K562 (cell line): Measurements from ENCODE around the gene CDKN2AIPNL. TPM values are rescaled to one million over a fixed set of nuclear protein-coding genes. Genes with fewer than 3 reads are reported as not detected.

Experiments
- CREB5 ChIP-seq: fragments of 250-450 bp; sonication (Bioruptor Pico); IDR thresholded peaks from 2 replicates; pipeline ENCODE4 v1.5.0; 2020; ENCODE audit warnings: mild to moderate bottlenecking
- GATAD2B ChIP-seq: fragments of 450-650 bp; IDR thresholded peaks from 2 replicates; pipeline ENCODE4 v1.6.1; 2017; ENCODE audit warnings: mild to moderate bottlenecking, borderline replicate concordance
- GMEB1 ChIP-seq: fragments of 250-450 bp; sonication (Bioruptor Pico); IDR thresholded peaks from 2 replicates; pipeline ENCODE4 v1.4.0; 2020; ENCODE audit warnings: mild to moderate bottlenecking
- GTF3C2 ChIP-seq: IDR thresholded peaks from 3 replicates; pipeline ENCODE4 v1.6.1; 2011; ENCODE audit warnings: borderline replicate concordance, mild to moderate bottlenecking, moderate library complexity; ENCODE audit not compliant: insufficient read length; ENCODE audit errors: extremely low read depth
- HDGF ChIP-seq: fragments of 450-650 bp; IDR thresholded peaks from 2 replicates; pipeline ENCODE4 v1.6.1; 2016
- HNRNPL ChIP-seq: fragments of 200-400 bp; formaldehyde crosslinking; IDR thresholded peaks from 2 replicates; pipeline ENCODE4 v1.6.1; 2017; ENCODE audit warnings: low read depth, mild to moderate bottlenecking, low read length
- NCOA6 ChIP-seq: fragments of 450-650 bp; IDR thresholded peaks from 2 replicates; pipeline ENCODE4 v1.6.1; 2017; ENCODE audit warnings: mild to moderate bottlenecking
- NCOR1 ChIP-seq: fragments of 450-650 bp; IDR thresholded peaks from 2 replicates; pipeline ENCODE4 v1.6.1; 2016; ENCODE audit warnings: mild to moderate bottlenecking, moderate library complexity
- NFRKB ChIP-seq: fragments of 450-650 bp; IDR thresholded peaks from 2 replicates; pipeline ENCODE4 v1.6.1; 2016; ENCODE audit warnings: low read depth
- NR2F6 ChIP-seq: fragments of 450-650 bp; formaldehyde crosslinking; IDR thresholded peaks from 2 replicates; pipeline ENCODE4 v1.4.0; 2020; ENCODE audit warnings: mild to moderate bottlenecking
- RBM34 ChIP-seq: fragments of 200-400 bp; formaldehyde crosslinking; IDR thresholded peaks from 2 replicates; pipeline ENCODE4 v1.6.1; 2018; ENCODE audit warnings: low read length, borderline replicate concordance; ENCODE audit not compliant: insufficient read depth
- SMAD4 ChIP-seq: fragments of 250-450 bp; sonication (Bioruptor Pico); conservative IDR thresholded peaks from 2 replicates; pipeline ENCODE4 v1.8.0; 2021; ENCODE audit warnings: inconsistent platforms, mild to moderate bottlenecking, moderate library complexity
- THRA ChIP-seq: fragments of 450-650 bp; IDR thresholded peaks from 2 replicates; pipeline ENCODE4 v1.6.1; 2017; ENCODE audit warnings: mild to moderate bottlenecking, moderate library complexity
- ZBTB34 ChIP-seq: fragments of 250-450 bp; sonication (Bioruptor Pico); IDR thresholded peaks from 2 replicates; pipeline ENCODE4 v1.8.0; 2021; ENCODE audit warnings: mild to moderate bottlenecking, moderate library complexity
- ZNF41 ChIP-seq: fragments of 250-450 bp; sonication (Bioruptor Pico); conservative IDR thresholded peaks from 2 replicates; pipeline ENCODE4 v1.4.0; 2020; ENCODE audit warnings: mild to moderate bottlenecking
- ZNF431 ChIP-seq: sonication (generic); formaldehyde crosslinking; IDR thresholded peaks from 2 replicates; pipeline ENCODE4 v1.8.0; 2022; ENCODE audit warnings: mild to moderate bottlenecking, missing genetic modification reagents
- ZNF449 ChIP-seq: fragments of 250-450 bp; sonication (Bioruptor Pico); IDR thresholded peaks from 2 replicates; pipeline ENCODE4 v1.8.0; 2022; ENCODE audit warnings: moderate library complexity, mild to moderate bottlenecking, inconsistent platforms
- ZNF785 ChIP-seq: fragments of 250-450 bp; sonication (Bioruptor Pico); IDR thresholded peaks from 2 replicates; pipeline ENCODE4 v1.4.0; 2020; ENCODE audit warnings: mild to moderate bottlenecking
- polyA plus RNA-seq, 8 experiments: library from polyadenylated mRNA; depleted of rRNA in 4 of 8; stranded (reverse) in 5 of 8; unstranded in 3 of 8; fragments of >200 nt; fragmentation: Nextera tagmentation in 2 of 8; fragmentation: Illumina TruSeq in 1 of 8; extraction: Ambion mirVana in 2 of 8; extraction: Trizol in 1 of 8; gene quantifications; 2 replicates each; pipeline versions ENCODE4 v1.2.1 to v1.2.3, GENCODE V29; 2011 to 2014; ENCODE audit warnings: inconsistent platforms in 1 of 8, missing spikeins in 1 of 8
- total RNA-seq, 7 experiments: library from RNA; depleted of rRNA in 6 of 7; stranded (reverse); fragments of >200 nt in 6 of 7; fragmentation: Illumina TruSeq in 2 of 7; extraction: Trizol in 2 of 7; gene quantifications; 2 replicates each; pipeline versions ENCODE4 v1.2.1 to v1.2.3, GENCODE V29; 2011 to 2021; ENCODE audit warnings: low replicate concordance in 1 of 7

CDKN2AIPNL gene
- total and polyA plus RNA-seq, 9 of the 15 experiments (the other 6 are each of a cell fraction or from before 2014, with no cell fraction given): 19.9 to 46.9 (median 42.2) TPM

- TF ChIP-seq ZNF431 (CRISPR knock-in tag): peak; percentile 80
- TF ChIP-seq CREB5 (CRISPR knock-in tag): no peak
- TF ChIP-seq GTF3C2: no peak
- TF ChIP-seq ZNF41: no peak
- no peak for TF ChIP-seq ZBTB34
- peak; percentile 95 for TF ChIP-seq SMAD4 (CRISPR knock-in tag)
- no peak for TF ChIP-seq HDGF
- TF ChIP-seq NR2F6 (CRISPR knock-in tag): no peak
- TF ChIP-seq NCOA6: peak; percentile 64; the same call in 1 of the 2 replicates
- TF ChIP-seq THRA: no peak
- TF ChIP-seq GMEB1 (CRISPR knock-in tag): peak; percentile 64
- TF ChIP-seq NFRKB: peak; percentile 75; the same call in 1 of the 2 replicates
- peak; percentile 31; the same call in 1 of the 2 replicates for TF ChIP-seq NCOR1
- no peak for TF ChIP-seq ZNF449
- TF ChIP-seq RBM34: 0 out of 2 replicates have a peak, but pooled peaks have one; percentile 71
- TF ChIP-seq HNRNPL: peak; percentile 96
- TF ChIP-seq GATAD2B: peak; percentile 32; the same call in 1 of the 2 replicates
- TF ChIP-seq ZNF785 (CRISPR knock-in tag): no peak
These were observed at the start of gene CDKN2AIPNL (continued) for GRCh38 chr5:134411546-134412266.
